Stimulated activated naive CD8-positive, alpha-beta T cell treated with anti-CD3 and anti-CD28 coated beads, Interleukin-15, amount 100 ng/mL, for 72 hours (primary cell): Measurements from ENCODE around the gene KCNA1.

ENCODE experiments used
- ATAC-seq: fragments of 150-1000 bp; cut with Tn5 transposase; 2 replicates; pipeline ENCODE4 v1.10.0; 2021; ENCODE audit warnings: mild to moderate bottlenecking, moderate library complexity
- DNase-seq, 2 donors: peaks; one replicate each; pipeline ENCODE4 v3.0.0; 2021 to 2022
- H3K27ac Mint-ChIP-seq, 2 donors: one replicate each; pipeline ENCODE4 v1.8.0; 2022; ENCODE audit warnings: mild to moderate bottlenecking in 2 of 2, mixed read lengths in 2 of 2, moderate library complexity in 2 of 2
- H3K27me3 Mint-ChIP-seq: one replicate; pipeline ENCODE4 v1.8.0; 2022; ENCODE audit warnings: mixed read lengths
- H3K4me1 Mint-ChIP-seq: one replicate; pipeline ENCODE4 v1.8.0; 2022; ENCODE audit warnings: mild to moderate bottlenecking, mixed read lengths
- H3K4me3 Mint-ChIP-seq, 2 donors: one replicate each; pipeline ENCODE4 v1.8.0; 2022; ENCODE audit warnings: mild to moderate bottlenecking in 2 of 2, mixed read lengths in 2 of 2, moderate library complexity in 1 of 2
- H3K9me3 Mint-ChIP-seq, 2 donors: one replicate each; pipeline ENCODE4 v1.8.0; 2022; ENCODE audit warnings: mixed read lengths in 2 of 2

The KCNA1 gene

GRCh38 chr12:4943067-4943937 is 33.6 kb downstream of the KCNA1 start:
- DNase-seq (no peak), ATAC-seq (no peak)
- no peak overlapping the region for H3K4me3 Mint-ChIP-seq
- H3K9me3 Mint-ChIP-seq: no peaks in the 10 kb centered on the region
- no peaks in the 10 kb centered on the region for H3K27me3 Mint-ChIP-seq
- H3K27ac Mint-ChIP-seq: no peak overlapping the region
- H3K4me1 Mint-ChIP-seq: no peaks in the 10 kb centered on the region

- no peak for ATAC-seq
- no peak for DNase-seq
- H3K27ac Mint-ChIP-seq: no peak overlapping the region
- no peak overlapping the region for H3K4me3 Mint-ChIP-seq
- no peaks in the 10 kb centered on the region for H3K4me1 Mint-ChIP-seq
- H3K9me3 Mint-ChIP-seq: no peaks in the 10 kb centered on the region
- H3K27me3 Mint-ChIP-seq: no peaks in the 10 kb centered on the region
Measured at GRCh38 chr12:4943938-4944284, 34.2 kb downstream of the KCNA1 start.

DNA sequence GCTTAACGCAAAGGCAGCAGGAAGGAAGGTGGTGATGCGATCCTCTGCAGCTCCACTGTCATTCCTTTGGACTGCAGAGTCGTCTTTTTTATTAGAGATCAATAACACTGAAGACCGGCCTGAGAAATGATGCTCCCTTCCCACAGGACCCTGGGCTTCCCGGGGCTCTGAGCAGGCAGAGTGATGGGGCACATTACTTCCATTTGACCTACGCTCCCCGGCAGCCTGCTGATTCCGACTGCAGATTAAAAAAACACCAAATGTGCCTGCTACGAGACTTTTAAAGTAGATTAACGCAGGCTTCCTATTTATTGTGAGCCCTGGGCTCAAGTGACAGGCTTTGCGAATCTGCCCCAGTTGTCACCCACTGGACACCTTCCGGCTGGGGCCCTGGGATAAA is 37.5 kb downstream of the KCNA1 start:
- no peak overlapping the region for H3K4me3 Mint-ChIP-seq
- no peak for DNase-seq
- no peak for ATAC-seq
- no peaks in the 10 kb centered on the region for H3K27me3 Mint-ChIP-seq
- H3K27ac Mint-ChIP-seq: peak overlapping the region in 1 of 2 donors; percentile 19
- no peaks in the 10 kb centered on the region for H3K4me1 Mint-ChIP-seq
- H3K9me3 Mint-ChIP-seq: no peaks in the 10 kb centered on the region

DNA sequence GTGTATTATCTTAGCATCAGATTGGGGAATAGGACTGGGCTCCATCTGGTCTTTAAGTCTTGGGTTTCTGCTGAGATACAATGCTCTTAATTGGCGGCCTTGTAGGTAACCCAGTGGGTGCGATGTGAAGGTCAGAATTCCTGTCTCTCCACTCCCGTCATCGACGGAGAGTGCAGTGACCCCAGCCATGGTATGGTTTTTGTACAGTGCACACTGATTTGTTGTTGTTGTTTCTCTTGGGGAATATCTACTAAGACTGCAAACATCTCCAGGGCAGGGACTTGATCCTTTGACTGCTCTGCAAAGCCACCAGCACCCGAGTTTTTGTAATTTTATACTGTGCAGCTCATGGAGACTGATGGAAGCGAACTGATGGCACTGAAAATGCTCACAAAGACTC is 41.4 kb downstream of the KCNA1 start:
- H3K27me3 Mint-ChIP-seq: peaks cover 26% of the 10 kb centered on the region
- no peaks in the 10 kb centered on the region for H3K4me1 Mint-ChIP-seq
- no peak for DNase-seq
- no peak for ATAC-seq
- no peak overlapping the region for H3K27ac Mint-ChIP-seq
- H3K9me3 Mint-ChIP-seq: no peaks in the 10 kb centered on the region
- no peak overlapping the region for H3K4me3 Mint-ChIP-seq

DNA sequence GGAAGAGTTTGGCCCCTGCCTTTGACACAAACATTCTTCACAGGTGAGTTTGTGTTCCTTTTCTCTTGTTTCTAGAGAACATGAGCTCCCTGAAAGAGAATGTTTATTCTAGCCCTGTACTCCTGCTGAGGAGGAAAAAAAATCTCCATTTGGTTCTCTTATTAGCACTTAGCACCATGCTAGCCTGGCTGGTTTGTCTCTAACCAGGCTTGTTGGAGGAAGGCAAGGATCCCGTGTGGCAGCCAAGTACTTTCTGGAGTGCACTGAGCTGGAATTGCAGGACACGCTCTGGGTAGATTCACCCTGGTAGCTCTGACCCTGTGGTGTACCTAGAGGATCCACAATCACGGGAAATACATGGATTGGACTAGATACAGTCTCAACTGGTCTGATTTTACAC is 41.9 kb downstream of the KCNA1 start:
- Mint-ChIP-seq H3K4me3 (no peak overlapping the region), H3K9me3 (no peaks in the 10 kb centered on the region), H3K4me1 (no peaks in the 10 kb centered on the region), H3K27me3 (peaks cover 31% of the 10 kb centered on the region), H3K27ac (peak overlapping the region in 1 of 2 donors; percentile 28)
- ATAC-seq: no peak
- DNase-seq: no peak

GRCh38 chr12:4954621-4955354 is 45.1 kb downstream of the KCNA1 start:
- Mint-ChIP-seq H3K4me1 (no peaks in the 10 kb centered on the region), H3K27ac (no peak overlapping the region), H3K27me3 (peaks cover 58% of the 10 kb centered on the region), H3K9me3 (no peaks in the 10 kb centered on the region), H3K4me3 (no peak overlapping the region)
- ATAC-seq (no peak), DNase-seq (no peak)

DNA sequence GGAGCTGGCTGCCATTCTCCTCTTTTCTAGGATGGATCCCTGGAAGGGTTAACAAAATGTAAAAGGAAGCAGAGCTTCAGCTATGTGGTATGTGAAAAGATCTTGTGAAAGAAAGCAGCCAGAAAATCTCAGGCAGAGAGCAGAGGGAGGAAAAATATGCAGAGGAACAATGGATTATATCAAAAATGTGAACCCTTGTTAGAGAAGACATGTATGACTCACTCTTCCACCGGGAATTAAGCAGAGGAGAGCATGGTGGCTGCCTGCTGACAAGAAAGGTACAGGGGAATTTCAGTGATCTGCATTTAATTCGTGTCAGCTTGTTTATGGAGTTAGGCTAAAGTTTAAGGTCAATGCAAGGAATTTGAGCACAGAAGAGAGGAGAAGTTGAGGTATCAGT is 46.3 kb downstream of the KCNA1 start:
- DNase-seq (no peak), ATAC-seq (no peak)
- no peaks in the 10 kb centered on the region for H3K9me3 Mint-ChIP-seq
- H3K27me3 Mint-ChIP-seq: peaks cover 59% of the 10 kb centered on the region
- H3K4me3 Mint-ChIP-seq: no peak overlapping the region
- H3K27ac Mint-ChIP-seq: no peak overlapping the region
- H3K4me1 Mint-ChIP-seq: no peaks in the 10 kb centered on the region

GRCh38 chr12:4956968-4957367 is 47.3 kb downstream of the KCNA1 start:
- H3K27me3 Mint-ChIP-seq: peaks cover 64% of the 10 kb centered on the region

GRCh38 chr12:4957761-4958160 is 48.1 kb downstream of the KCNA1 start:
- ATAC-seq (no peak), DNase-seq (no peak)
- Mint-ChIP-seq H3K27me3 (peaks cover 63% of the 10 kb centered on the region), H3K4me3 (no peak overlapping the region), H3K27ac (no peak overlapping the region), H3K9me3 (no peaks in the 10 kb centered on the region), H3K4me1 (no peaks in the 10 kb centered on the region)

More at GRCh38 chr12:4956968-4957367, 47.3 kb downstream of the KCNA1 start:
- H3K4me1 Mint-ChIP-seq: no peaks in the 10 kb centered on the region
- H3K9me3 Mint-ChIP-seq: no peaks in the 10 kb centered on the region
- DNase-seq: no peak
- ATAC-seq: no peak
- H3K4me3 Mint-ChIP-seq: no peak overlapping the region
- H3K27ac Mint-ChIP-seq: no peak overlapping the region

DNA sequence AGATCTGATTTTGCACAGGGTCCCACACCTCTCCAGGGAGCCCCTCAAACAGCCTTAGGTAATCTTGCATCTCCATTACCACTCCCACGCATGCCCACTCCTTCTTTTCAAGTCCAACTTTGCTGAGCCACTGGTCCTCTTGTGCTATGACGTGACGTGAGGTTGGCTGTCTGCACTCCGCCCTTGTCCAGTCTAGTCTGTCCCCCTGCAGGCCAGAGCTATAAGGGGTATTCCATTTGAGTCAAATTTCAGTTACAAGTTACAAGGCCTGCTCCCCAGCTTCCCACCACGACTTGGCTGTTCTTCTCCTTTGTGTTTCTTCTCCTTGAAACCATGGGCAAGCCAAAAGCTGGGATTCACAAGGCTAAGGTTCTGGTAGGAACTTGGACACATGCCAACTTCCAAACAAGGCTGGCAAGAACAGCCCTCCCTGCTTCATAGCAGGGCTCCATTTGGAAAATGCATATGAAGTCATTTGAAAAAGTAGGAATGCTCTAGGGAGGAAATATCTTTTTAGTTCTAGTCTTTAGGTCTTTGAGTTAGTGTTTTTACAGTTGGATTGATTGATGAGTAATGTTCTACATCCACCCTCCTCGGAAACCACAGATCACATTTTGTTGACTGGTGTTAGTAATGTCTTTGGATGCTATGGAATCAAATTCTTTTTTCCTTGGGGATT is 49.1 kb downstream of the KCNA1 start:
- Mint-ChIP-seq H3K27me3 (peaks cover 52% of the 10 kb centered on the region), H3K27ac (peak overlapping the region in 1 of 2 donors; percentile 28), H3K4me1 (no peaks in the 10 kb centered on the region), H3K4me3 (no peak overlapping the region), H3K9me3 (no peaks in the 10 kb centered on the region)
- no peak for ATAC-seq
- DNase-seq: no peak

- ATAC-seq (no peak), DNase-seq (no peak)
- Mint-ChIP-seq H3K4me3 (no peak overlapping the region), H3K4me1 (no peaks in the 10 kb centered on the region), H3K27me3 (peaks cover 56% of the 10 kb centered on the region), H3K27ac (peak overlapping the region in 1 of 2 donors; percentile 59), H3K9me3 (no peaks in the 10 kb centered on the region)
Measured at GRCh38 chr12:4959381-4959780, 49.7 kb downstream of the KCNA1 start.

DNA sequence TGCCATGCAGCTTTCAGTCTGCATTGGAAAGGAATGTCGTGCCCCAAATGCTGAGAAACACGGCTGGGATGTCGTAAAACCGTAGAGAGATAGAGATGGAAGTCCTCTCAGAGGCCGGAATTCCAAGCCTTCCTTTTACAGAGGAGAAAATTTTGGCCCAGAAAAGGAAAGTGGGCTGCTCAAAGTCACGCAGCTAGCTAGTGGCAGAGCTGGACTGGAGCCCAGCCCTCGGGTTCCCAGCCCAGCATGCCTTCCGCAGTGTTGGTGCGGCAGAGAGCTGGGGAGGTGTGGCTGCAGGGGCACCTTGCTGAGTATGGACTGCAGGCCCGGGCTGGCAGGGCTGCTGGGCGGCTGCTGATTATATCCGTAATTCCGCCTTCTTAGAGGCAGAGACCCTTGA is 50.3 kb downstream of the KCNA1 start:
- no peak overlapping the region for H3K4me3 Mint-ChIP-seq
- DNase-seq (no peak), ATAC-seq (no peak)
- no peaks in the 10 kb centered on the region for H3K4me1 Mint-ChIP-seq
- peaks cover 58% of the 10 kb centered on the region for H3K27me3 Mint-ChIP-seq
- no peak overlapping the region for H3K27ac Mint-ChIP-seq
- H3K9me3 Mint-ChIP-seq: no peaks in the 10 kb centered on the region

GRCh38 chr12:4960547-4960946 is 50.8 kb downstream of the KCNA1 start:
- DNase-seq: no peak
- Mint-ChIP-seq H3K27ac (no peak overlapping the region), H3K9me3 (no peaks in the 10 kb centered on the region), H3K4me3 (no peak overlapping the region), H3K27me3 (peaks cover 53% of the 10 kb centered on the region), H3K4me1 (no peaks in the 10 kb centered on the region)
- no peak for ATAC-seq

DNA sequence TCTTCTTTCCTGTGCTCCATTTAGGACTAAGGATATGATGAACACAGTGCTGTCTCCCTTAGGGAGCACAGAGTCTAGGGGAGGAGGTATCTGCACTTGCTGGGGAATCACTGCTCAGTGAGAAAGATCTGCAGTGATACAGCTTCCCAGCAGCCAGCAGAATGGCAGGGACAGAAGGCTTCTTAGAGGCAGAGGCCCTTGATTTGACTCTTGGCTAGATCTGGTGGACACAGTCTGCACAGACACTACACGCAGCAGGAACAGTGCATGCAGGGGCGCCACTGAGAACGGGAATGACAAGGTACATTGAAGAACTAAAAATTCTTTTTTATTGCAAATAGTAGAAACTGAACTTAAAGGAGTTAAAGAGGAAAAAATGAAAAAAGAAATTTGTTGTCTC is 51.6 kb downstream of the KCNA1 start:
- Mint-ChIP-seq H3K9me3 (no peaks in the 10 kb centered on the region), H3K27me3 (peaks cover 46% of the 10 kb centered on the region), H3K4me3 (no peak overlapping the region), H3K27ac (no peak overlapping the region), H3K4me1 (no peaks in the 10 kb centered on the region)
- ATAC-seq (no peak), DNase-seq (no peak)

DNA sequence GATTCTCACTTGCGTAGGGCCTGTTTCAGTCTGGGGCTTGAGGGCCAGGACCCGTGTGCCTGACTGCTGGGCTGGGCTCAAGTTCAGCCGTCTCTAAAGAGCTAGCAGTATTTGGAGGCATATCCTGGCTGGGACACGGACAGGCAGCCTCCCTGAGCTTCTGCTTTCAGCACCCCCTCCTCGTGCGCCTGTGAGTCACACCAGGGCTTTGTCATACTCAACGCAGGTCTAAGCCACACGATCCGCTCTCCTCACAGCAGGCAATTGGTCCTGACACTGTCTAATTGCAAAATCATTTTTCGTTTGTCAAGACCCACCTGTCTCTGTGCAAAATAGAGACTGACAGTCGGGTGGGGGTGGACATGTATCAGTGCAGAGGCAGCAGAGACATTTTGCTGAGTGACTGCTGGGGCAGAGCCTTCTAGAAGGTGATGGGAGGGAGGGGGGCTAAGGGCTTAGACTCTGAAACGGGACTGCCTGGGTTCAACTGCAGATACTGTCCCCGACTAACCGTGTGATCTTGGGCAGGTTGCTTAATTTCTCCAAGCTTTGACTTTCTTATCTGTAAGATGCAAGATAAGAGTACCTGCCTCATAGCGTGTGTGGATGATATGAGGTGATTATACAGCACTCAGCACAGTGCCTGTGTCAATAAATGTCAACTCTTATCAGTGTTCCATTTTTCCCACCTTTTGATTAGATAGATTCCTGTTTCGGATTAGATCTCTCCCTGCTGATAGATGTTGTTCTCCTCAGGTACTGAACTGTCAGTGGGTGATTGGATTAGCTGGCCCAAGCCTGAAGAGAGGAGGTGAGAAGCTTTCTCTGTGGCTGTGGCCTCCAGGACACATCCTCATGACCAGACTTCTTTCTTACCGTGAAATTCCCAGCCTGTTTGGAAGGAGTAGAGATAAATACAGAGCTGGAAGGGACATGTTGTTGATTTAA is 53.1 kb downstream of the KCNA1 start:
- Mint-ChIP-seq H3K27ac (no peak overlapping the region), H3K9me3 (no peaks in the 10 kb centered on the region), H3K4me1 (no peaks in the 10 kb centered on the region), H3K27me3 (peaks cover 36% of the 10 kb centered on the region), H3K4me3 (no peak overlapping the region)
- no peak for ATAC-seq
- no peak for DNase-seq
